ENCODE results near the gene VWA3B.
"Not testable (repeated sequence)": the region's sequence is repeated elsewhere in the genome, so short reads cannot be mapped to it uniquely, and the experiment has no call there.

Gene VWA3B

GRCh38 chr2:98102315-98102714 lies 15.3 kb downstream of the VWA3B start:
- H3K36me3 ChIP-seq (replicated peaks in 1 of 2; ENCODE audit: control insufficient read depth in 2 of 2, insufficient read depth in 2 of 2, low read length in 2 of 2); H3K4me3 ChIP-seq (ENCODE audit: low read length in 2 of 2); H3K4me1 ChIP-seq (ENCODE audit: control insufficient read depth in 2 of 2, insufficient read depth in 1 of 2, low read depth in 1 of 2, low read length in 2 of 2); H3K4ac ChIP-seq (ENCODE audit: low read length); H3K23ac ChIP-seq (ENCODE audit: low read depth, low read length, poor library complexity); H3K4me2 ChIP-seq (ENCODE audit: insufficient read depth, low read length, poor library complexity, severe bottlenecking); H2BK120ac ChIP-seq (ENCODE audit: low read depth, low read length); H2BK5ac ChIP-seq (ENCODE audit: low read length); H2BK15ac ChIP-seq (ENCODE audit: low read length); H3K9me3 ChIP-seq (replicated peaks in 1 of 2; ENCODE audit: control insufficient read depth in 2 of 2, insufficient read depth in 1 of 2, low read depth in 1 of 2, low read length in 2 of 2); H3K27me3 ChIP-seq (ENCODE audit: control insufficient read depth in 3 of 3, insufficient read depth in 3 of 3, low read depth in 1 of 3, low read length in 3 of 3); H3K18ac ChIP-seq (ENCODE audit: low read length); DNase-seq (ENCODE audit: low spot score); H3K27ac ChIP-seq (replicated peaks; ENCODE audit: low read length); H2BK12ac ChIP-seq (ENCODE audit: low read length); H3K14ac ChIP-seq (ENCODE audit: low read length); H4K91ac ChIP-seq (ENCODE audit: low read depth, low read length, poor library complexity); H3K9ac ChIP-seq (ENCODE audit: low read depth, low read length, poor library complexity); H2AK5ac ChIP-seq (ENCODE audit: low read depth, low read length); H3K79me1 ChIP-seq (ENCODE audit: low read depth, low read length); H2AFZ ChIP-seq (ENCODE audit: low read length); H4K8ac ChIP-seq (ENCODE audit: low read depth, low read length): not testable (repeated sequence)
- no CpG with 5 or more reads among the region's 17 CpGs for WGBS, 2 donors (ENCODE audit: extremely low coverage in 2 of 2, insufficient read length in 2 of 2, insufficient replicate concordance in 1 of 2)

- Histone ChIP-seq H3K23ac (ENCODE audit: low read depth, low read length, poor library complexity) (no peak overlapping the region), H3K4ac (ENCODE audit: low read length) (no peak overlapping the region), H2BK5ac (ENCODE audit: low read length) (no peak overlapping the region), H4K8ac (ENCODE audit: low read depth, low read length) (no peak overlapping the region), H2AK5ac (ENCODE audit: low read depth, low read length) (no peak overlapping the region), H2AFZ (ENCODE audit: low read length) (no peak overlapping the region), H3K27ac (replicated peaks; ENCODE audit: low read length) (no peak overlapping the region), H3K4me1 (ENCODE audit: control insufficient read depth in 2 of 2, insufficient read depth in 1 of 2, low read depth in 1 of 2, low read length in 2 of 2) (no peaks in the 10 kb centered on the region), H3K36me3 (replicated peaks in 1 of 2; ENCODE audit: control insufficient read depth in 2 of 2, insufficient read depth in 2 of 2, low read length in 2 of 2) (peaks cover 0 to 2% of the 10 kb centered on the region in 2 donors), H3K9ac (ENCODE audit: low read depth, low read length, poor library complexity) (no peak overlapping the region), H3K4me2 (ENCODE audit: insufficient read depth, low read length, poor library complexity, severe bottlenecking) (no peak overlapping the region), H3K79me1 (ENCODE audit: low read depth, low read length) (no peaks in the 10 kb centered on the region), H2BK15ac (ENCODE audit: low read length) (no peak overlapping the region), H2BK12ac (ENCODE audit: low read length) (no peak overlapping the region), H3K27me3 (ENCODE audit: control insufficient read depth in 3 of 3, insufficient read depth in 3 of 3, low read depth in 1 of 3, low read length in 3 of 3) (no peaks in the 10 kb centered on the region), H3K9me3 (replicated peaks in 1 of 2; ENCODE audit: control insufficient read depth in 2 of 2, insufficient read depth in 1 of 2, low read depth in 1 of 2, low read length in 2 of 2) (no peaks in the 10 kb centered on the region), H3K14ac (ENCODE audit: low read length) (no peak overlapping the region), H2BK120ac (ENCODE audit: low read depth, low read length) (no peak overlapping the region), H3K4me3 (ENCODE audit: low read length in 2 of 2) (no peak overlapping the region), H3K18ac (ENCODE audit: low read length) (no peak overlapping the region), H4K91ac (ENCODE audit: low read depth, low read length, poor library complexity) (no peak overlapping the region)
- DNase-seq (ENCODE audit: low spot score), result no peak
Measured at GRCh38 chr2:98102878-98103277, 15.9 kb downstream of the VWA3B start.

- Histone ChIP-seq H3K9ac (ENCODE audit: low read depth, low read length, poor library complexity) (no peak overlapping the region), H2BK120ac (ENCODE audit: low read depth, low read length) (no peak overlapping the region), H4K91ac (ENCODE audit: low read depth, low read length, poor library complexity) (no peak overlapping the region), H3K36me3 (replicated peaks in 1 of 2; ENCODE audit: control insufficient read depth in 2 of 2, insufficient read depth in 2 of 2, low read length in 2 of 2) (no peaks in the 10 kb centered on the region), H3K9me3 (replicated peaks in 1 of 2; ENCODE audit: control insufficient read depth in 2 of 2, insufficient read depth in 1 of 2, low read depth in 1 of 2, low read length in 2 of 2) (no peaks in the 10 kb centered on the region), H3K4me2 (ENCODE audit: insufficient read depth, low read length, poor library complexity, severe bottlenecking) (no peak overlapping the region), H2AFZ (ENCODE audit: low read length) (no peak overlapping the region), H3K4me3 (ENCODE audit: low read length in 2 of 2) (no peak overlapping the region), H3K79me1 (ENCODE audit: low read depth, low read length) (no peaks in the 10 kb centered on the region), H4K8ac (ENCODE audit: low read depth, low read length) (no peak overlapping the region), H3K27ac (replicated peaks; ENCODE audit: low read length) (no peak overlapping the region), H3K4me1 (ENCODE audit: control insufficient read depth in 2 of 2, insufficient read depth in 1 of 2, low read depth in 1 of 2, low read length in 2 of 2) (no peaks in the 10 kb centered on the region), H2AK5ac (ENCODE audit: low read depth, low read length) (no peak overlapping the region), H3K23ac (ENCODE audit: low read depth, low read length, poor library complexity) (no peak overlapping the region), H3K14ac (ENCODE audit: low read length) (no peak overlapping the region), H3K4ac (ENCODE audit: low read length) (no peak overlapping the region), H2BK12ac (ENCODE audit: low read length) (no peak overlapping the region), H3K27me3 (ENCODE audit: control insufficient read depth in 3 of 3, insufficient read depth in 3 of 3, low read depth in 1 of 3, low read length in 3 of 3) (no peaks in the 10 kb centered on the region), H3K18ac (ENCODE audit: low read length) (no peak overlapping the region), H2BK5ac (ENCODE audit: low read length) (no peak overlapping the region), H2BK15ac (ENCODE audit: low read length) (no peak overlapping the region)
- WGBS, 2 donors (ENCODE audit: extremely low coverage in 2 of 2, insufficient read length in 2 of 2, insufficient replicate concordance in 1 of 2), result no CpG with 5 or more reads among the region's 2 CpGs
- no peak for DNase-seq (ENCODE audit: low spot score)
Measured at GRCh38 chr2:98108110-98108509, 21.1 kb downstream of the VWA3B start.

DNA sequence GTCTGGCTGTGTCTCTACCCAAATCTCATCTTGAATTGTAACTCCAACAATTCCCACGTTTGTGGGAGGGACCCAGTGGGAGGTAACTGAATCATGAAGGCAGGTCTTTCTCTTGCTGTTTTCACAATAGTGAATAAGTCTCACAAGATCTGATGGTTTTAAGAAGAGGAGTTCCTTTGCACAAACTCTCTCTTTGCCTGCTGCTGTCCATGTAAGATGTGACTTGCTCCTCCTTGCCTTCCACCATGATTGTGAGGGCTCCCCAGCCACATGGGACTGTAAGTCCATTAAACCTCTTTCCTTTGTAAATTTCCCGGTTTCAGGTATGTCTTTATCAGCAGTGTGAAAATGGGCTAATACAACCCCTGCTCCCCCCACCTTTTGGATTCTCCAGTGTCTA lies 23.8 kb downstream of the VWA3B start:
- DNase-seq (ENCODE audit: low spot score), result no peak
- Histone ChIP-seq H3K18ac (ENCODE audit: low read length) (no peak overlapping the region), H3K27me3 (ENCODE audit: control insufficient read depth in 3 of 3, insufficient read depth in 3 of 3, low read depth in 1 of 3, low read length in 3 of 3) (no peaks in the 10 kb centered on the region), H2AFZ (ENCODE audit: low read length) (no peak overlapping the region), H3K27ac (replicated peaks; ENCODE audit: low read length) (no peak overlapping the region), H3K4me2 (ENCODE audit: insufficient read depth, low read length, poor library complexity, severe bottlenecking) (no peak overlapping the region), H3K14ac (ENCODE audit: low read length) (no peak overlapping the region), H2BK12ac (ENCODE audit: low read length) (no peak overlapping the region), H3K9ac (ENCODE audit: low read depth, low read length, poor library complexity) (no peak overlapping the region), H3K79me1 (ENCODE audit: low read depth, low read length) (no peaks in the 10 kb centered on the region), H3K4me1 (ENCODE audit: control insufficient read depth in 2 of 2, insufficient read depth in 1 of 2, low read depth in 1 of 2, low read length in 2 of 2) (peaks cover 2 to 5% of the 10 kb centered on the region in 2 donors), H3K4me3 (ENCODE audit: low read length in 2 of 2) (no peak overlapping the region), H4K91ac (ENCODE audit: low read depth, low read length, poor library complexity) (no peak overlapping the region), H3K36me3 (replicated peaks in 1 of 2; ENCODE audit: control insufficient read depth in 2 of 2, insufficient read depth in 2 of 2, low read length in 2 of 2) (no peaks in the 10 kb centered on the region), H4K8ac (ENCODE audit: low read depth, low read length) (no peak overlapping the region), H3K4ac (ENCODE audit: low read length) (no peak overlapping the region), H2BK120ac (ENCODE audit: low read depth, low read length) (no peak overlapping the region), H3K23ac (ENCODE audit: low read depth, low read length, poor library complexity) (no peak overlapping the region), H2AK5ac (ENCODE audit: low read depth, low read length) (no peak overlapping the region), H3K9me3 (replicated peaks in 1 of 2; ENCODE audit: control insufficient read depth in 2 of 2, insufficient read depth in 1 of 2, low read depth in 1 of 2, low read length in 2 of 2) (no peaks in the 10 kb centered on the region), H2BK15ac (ENCODE audit: low read length) (no peak overlapping the region), H2BK5ac (ENCODE audit: low read length) (no peak overlapping the region)
- WGBS, 2 donors (ENCODE audit: extremely low coverage in 2 of 2, insufficient read length in 2 of 2, insufficient replicate concordance in 1 of 2), result no CpG with 5 or more reads among the region's 2 CpGs

Data from neuronal stem cell (in vitro differentiated cells).